ENCODE data around the gene BANK1. TPM values are rescaled to one million over a fixed set of nuclear protein-coding genes. Genes with fewer than 3 reads are reported as not detected.

Gene BANK1
- total and polyA plus RNA-seq, 2 experiments from 2014 or later = not detected

GRCh38 chr4:101987623-101988243, 197.2 kb downstream of the BANK1 start:
- H2AFZ ChIP-seq = no peak overlapping the region
- no peaks in the 10 kb centered on the region for H3F3A ChIP-seq (ENCODE audit: insufficient read depth)
- TF ChIP-seq EZH2phosphoT487 (IDR thresholded peaks at IDR 0.05; ENCODE audit: insufficient read depth, low read depth) (no peak), EZH2 (IDR thresholded peaks at IDR 0.05; ENCODE audit: insufficient read depth, poor library complexity, severe bottlenecking) (no peak)
- H3K4me1 ChIP-seq (ENCODE audit: insufficient read depth) = no peaks in the 10 kb centered on the region
- WGBS, 2 experiments (ENCODE audit: low coverage in 1 of 2, low lambda C conversion rate in 2 of 2, missing lambda C conversion rate in 2 of 2) = 70 to 71% methylated on average over 5 of the region's 5 CpGs
- DNase-seq = no peak
- no peaks in the 10 kb centered on the region for H3K9me2 ChIP-seq (ENCODE audit: insufficient read depth)
- H3K4me2 ChIP-seq (ENCODE audit: unreplicated experiment) = no peak overlapping the region
- no peaks in the 10 kb centered on the region for H3K9me3 ChIP-seq (ENCODE audit: low read depth)
- H3K9ac ChIP-seq = no peak overlapping the region
- no peak overlapping the region for H3K27ac ChIP-seq
- H3K4me3 ChIP-seq = no peak overlapping the region
- H3K27me3 ChIP-seq (replicated peaks; ENCODE audit: insufficient read depth) = no peaks in the 10 kb centered on the region
- H3K36me3 ChIP-seq (ENCODE audit: low read depth) = no peaks in the 10 kb centered on the region
- no peaks in the 10 kb centered on the region for H3K79me2 ChIP-seq (ENCODE audit: insufficient read depth)
- in situ Hi-C loops (cut with MboI) = no loop called here
- H4K20me1 ChIP-seq (ENCODE audit: insufficient read depth) = no peaks in the 10 kb centered on the region

- Histone ChIP-seq H3K9ac (no peak overlapping the region), H3F3A (ENCODE audit: insufficient read depth) (no peaks in the 10 kb centered on the region), H3K27me3 (replicated peaks; ENCODE audit: insufficient read depth) (no peaks in the 10 kb centered on the region), H3K79me2 (ENCODE audit: insufficient read depth) (no peaks in the 10 kb centered on the region), H3K36me3 (ENCODE audit: low read depth) (no peaks in the 10 kb centered on the region), H3K27ac (no peak overlapping the region), H3K9me2 (ENCODE audit: insufficient read depth) (no peaks in the 10 kb centered on the region), H4K20me1 (ENCODE audit: insufficient read depth) (no peaks in the 10 kb centered on the region), H3K4me2 (ENCODE audit: unreplicated experiment) (no peak overlapping the region), H2AFZ (no peak overlapping the region), H3K4me3 (no peak overlapping the region), H3K4me1 (ENCODE audit: insufficient read depth) (no peaks in the 10 kb centered on the region), H3K9me3 (ENCODE audit: low read depth) (no peaks in the 10 kb centered on the region)
- in situ Hi-C loops (cut with MboI) = no loop called here
- no peak for DNase-seq
- 71 to 73% methylated on average over 3 of the region's 3 CpGs for WGBS, 2 experiments (ENCODE audit: low coverage in 1 of 2, low lambda C conversion rate in 2 of 2, missing lambda C conversion rate in 2 of 2)
- TF ChIP-seq EZH2phosphoT487 (IDR thresholded peaks at IDR 0.05; ENCODE audit: insufficient read depth, low read depth) (no peak), EZH2 (IDR thresholded peaks at IDR 0.05; ENCODE audit: insufficient read depth, poor library complexity, severe bottlenecking) (no peak)
These were observed 199.0 kb downstream of the BANK1 start for GRCh38 chr4:101989551-101989950.

- TF ChIP-seq EZH2phosphoT487 (IDR thresholded peaks at IDR 0.05; ENCODE audit: insufficient read depth, low read depth) = no peak
- TF ChIP-seq EZH2 (IDR thresholded peaks at IDR 0.05; ENCODE audit: insufficient read depth, poor library complexity, severe bottlenecking) = no peak
- H3K9ac ChIP-seq = no peak overlapping the region
- H3K36me3 ChIP-seq (ENCODE audit: low read depth) = no peaks in the 10 kb centered on the region
- no peak overlapping the region for H3K4me2 ChIP-seq (ENCODE audit: unreplicated experiment)
- in situ Hi-C loops (cut with MboI) = no loop called here
- no peak overlapping the region for H2AFZ ChIP-seq
- no peak overlapping the region for H3K4me3 ChIP-seq
- H3K4me1 ChIP-seq (ENCODE audit: insufficient read depth) = no peaks in the 10 kb centered on the region
- no peaks in the 10 kb centered on the region for H3K79me2 ChIP-seq (ENCODE audit: insufficient read depth)
- no peaks in the 10 kb centered on the region for H4K20me1 ChIP-seq (ENCODE audit: insufficient read depth)
- WGBS, 2 experiments (ENCODE audit: low coverage in 1 of 2, low lambda C conversion rate in 2 of 2, missing lambda C conversion rate in 2 of 2) = 86 to 98% methylated on average over 2 of the region's 2 CpGs
- H3K9me3 ChIP-seq (ENCODE audit: low read depth) = no peaks in the 10 kb centered on the region
- DNase-seq = no peak
- H3F3A ChIP-seq (ENCODE audit: insufficient read depth) = no peaks in the 10 kb centered on the region
- no peaks in the 10 kb centered on the region for H3K27me3 ChIP-seq (replicated peaks; ENCODE audit: insufficient read depth)
- no peaks in the 10 kb centered on the region for H3K9me2 ChIP-seq (ENCODE audit: insufficient read depth)
- H3K27ac ChIP-seq = no peak overlapping the region
These were observed 201.9 kb downstream of the BANK1 start for GRCh38 chr4:101992446-101992845.

- in situ Hi-C loops (cut with MboI) = no loop called here
- Histone ChIP-seq H3K9ac (no peak overlapping the region), H2AFZ (no peak overlapping the region), H3K4me1 (ENCODE audit: insufficient read depth) (no peaks in the 10 kb centered on the region), H3F3A (ENCODE audit: insufficient read depth) (no peaks in the 10 kb centered on the region), H3K79me2 (ENCODE audit: insufficient read depth) (no peaks in the 10 kb centered on the region), H3K4me2 (ENCODE audit: unreplicated experiment) (no peak overlapping the region), H3K36me3 (ENCODE audit: low read depth) (no peaks in the 10 kb centered on the region), H3K27ac (no peak overlapping the region), H3K4me3 (no peak overlapping the region), H3K9me3 (ENCODE audit: low read depth) (no peaks in the 10 kb centered on the region), H3K9me2 (ENCODE audit: insufficient read depth) (no peaks in the 10 kb centered on the region), H4K20me1 (ENCODE audit: insufficient read depth) (no peaks in the 10 kb centered on the region), H3K27me3 (replicated peaks; ENCODE audit: insufficient read depth) (no peaks in the 10 kb centered on the region)
- TF ChIP-seq EZH2phosphoT487 (IDR thresholded peaks at IDR 0.05; ENCODE audit: insufficient read depth, low read depth) (no peak), EZH2 (IDR thresholded peaks at IDR 0.05; ENCODE audit: insufficient read depth, poor library complexity, severe bottlenecking) (no peak)
- 41 to 44% methylated on average over 5 of the region's 5 CpGs for WGBS, 2 experiments (ENCODE audit: low coverage in 1 of 2, low lambda C conversion rate in 2 of 2, missing lambda C conversion rate in 2 of 2)
- DNase-seq = no peak
These were observed 202.7 kb downstream of the BANK1 start for GRCh38 chr4:101993002-101993841.

Measured in GM23248 (cell line).